ENCODE results near the gene PXDN.

PXDN gene

GRCh38 chr2:1773883-1774282 lies 29.6 kb upstream of the PXDN start:
- no peaks in the 10 kb centered on the region for H3K36me3 ChIP-seq (ENCODE audit: insufficient read depth, low read length)
- no peaks in the 10 kb centered on the region for H3K4me1 ChIP-seq (ENCODE audit: insufficient read depth, low read length)
- H2AFZ ChIP-seq (ENCODE audit: low read depth, low read length): no peak overlapping the region
- no peak for DNase-seq
- H3K27me3 ChIP-seq (ENCODE audit: insufficient read depth, low read length, poor library complexity): peaks cover 7% of the 10 kb centered on the region
- no peak overlapping the region for H3K4me2 ChIP-seq (ENCODE audit: insufficient read depth, low read length)
- ATAC-seq (ENCODE audit: insufficient read depth, low read depth): no peak
- H3K4me3 ChIP-seq (ENCODE audit: low read depth in 1 of 2, low read length in 2 of 2): no peak overlapping the region
- H3K9ac ChIP-seq (ENCODE audit: low read depth, low read length): no peak overlapping the region
- no peak for TF ChIP-seq CTCF (IDR thresholded peaks at IDR 0.05; ENCODE audit: borderline replicate concordance, extremely low read depth, low read length, poor library complexity, severe bottlenecking)
- H4K20me1 ChIP-seq (ENCODE audit: insufficient read depth, low read length): no peaks in the 10 kb centered on the region; the same call in 1 of the 2 replicates
- no peak overlapping the region for H3K27ac ChIP-seq (ENCODE audit: low read length)
- H3K79me2 ChIP-seq (ENCODE audit: insufficient read depth, low read length): no peaks in the 10 kb centered on the region
- H3K9me3 ChIP-seq (ENCODE audit: insufficient read depth, low read length, severe bottlenecking): no peaks in the 10 kb centered on the region

- ATAC-seq (ENCODE audit: insufficient read depth, low read depth): no peak
- H3K27ac ChIP-seq (ENCODE audit: low read length): no peak overlapping the region
- no peak overlapping the region for H3K9ac ChIP-seq (ENCODE audit: low read depth, low read length)
- no peak for TF ChIP-seq EZH2 (IDR thresholded peaks at IDR 0.05; ENCODE audit: borderline replicate concordance, low read depth, low read length, severe bottlenecking)
- TF ChIP-seq CTCF (IDR thresholded peaks at IDR 0.05; ENCODE audit: borderline replicate concordance, extremely low read depth, low read length, poor library complexity, severe bottlenecking): no peak
- peaks cover 7% of the 10 kb centered on the region for H3K27me3 ChIP-seq (ENCODE audit: insufficient read depth, low read length, poor library complexity)
- no peaks in the 10 kb centered on the region for H3K4me1 ChIP-seq (ENCODE audit: insufficient read depth, low read length)
- H4K20me1 ChIP-seq (ENCODE audit: insufficient read depth, low read length): no peaks in the 10 kb centered on the region; the same call in 1 of the 2 replicates
- DNase-seq: no peak
- H3K9me3 ChIP-seq (ENCODE audit: insufficient read depth, low read length, severe bottlenecking): no peaks in the 10 kb centered on the region
- H3K4me3 ChIP-seq (ENCODE audit: low read depth in 1 of 2, low read length in 2 of 2): no peak overlapping the region
- H2AFZ ChIP-seq (ENCODE audit: low read depth, low read length): no peak overlapping the region
- no peaks in the 10 kb centered on the region for H3K36me3 ChIP-seq (ENCODE audit: insufficient read depth, low read length)
- H3K79me2 ChIP-seq (ENCODE audit: insufficient read depth, low read length): no peaks in the 10 kb centered on the region
- no peak overlapping the region for H3K4me2 ChIP-seq (ENCODE audit: insufficient read depth, low read length)
Observed at GRCh38 chr2:1772471-1773267, 28.4 kb upstream of the PXDN start.

- no peak for ATAC-seq (ENCODE audit: insufficient read depth, low read depth)
- TF ChIP-seq EZH2 (IDR thresholded peaks at IDR 0.05; ENCODE audit: borderline replicate concordance, low read depth, low read length, severe bottlenecking): no peak
- TF ChIP-seq CTCF (IDR thresholded peaks at IDR 0.05; ENCODE audit: borderline replicate concordance, extremely low read depth, low read length, poor library complexity, severe bottlenecking): no peak
Observed at GRCh38 chr2:1771626-1772280, 27.4 kb upstream of the PXDN start.

More at GRCh38 chr2:1771626-1772280, 27.4 kb upstream of the PXDN start:
- H3K9ac ChIP-seq (ENCODE audit: low read depth, low read length): no peak overlapping the region
- no peak for DNase-seq
- no peak overlapping the region for H3K4me2 ChIP-seq (ENCODE audit: insufficient read depth, low read length)
- no peaks in the 10 kb centered on the region for H3K36me3 ChIP-seq (ENCODE audit: insufficient read depth, low read length)
- H4K20me1 ChIP-seq (ENCODE audit: insufficient read depth, low read length): no peaks in the 10 kb centered on the region; the same call in 1 of the 2 replicates
- H3K4me3 ChIP-seq (ENCODE audit: low read depth in 1 of 2, low read length in 2 of 2): no peak overlapping the region
- H3K27ac ChIP-seq (ENCODE audit: low read length): no peak overlapping the region
- peaks cover 7% of the 10 kb centered on the region for H3K27me3 ChIP-seq (ENCODE audit: insufficient read depth, low read length, poor library complexity)
- no peaks in the 10 kb centered on the region for H3K9me3 ChIP-seq (ENCODE audit: insufficient read depth, low read length, severe bottlenecking)
- H3K4me1 ChIP-seq (ENCODE audit: insufficient read depth, low read length): no peaks in the 10 kb centered on the region
- no peaks in the 10 kb centered on the region for H3K79me2 ChIP-seq (ENCODE audit: insufficient read depth, low read length)
- H2AFZ ChIP-seq (ENCODE audit: low read depth, low read length): no peak overlapping the region
